ENCODE results near the gene SCRN1. TPM values are rescaled to one million over a fixed set of nuclear protein-coding genes. Genes with fewer than 3 reads are reported as not detected.

The SCRN1 gene
- total RNA-seq, 1 experiment from 2014 or later, result 96.2 TPM

GRCh38 chr7:29974286-29974685 lies 15.3 kb downstream of the SCRN1 start (continued):
- TF ChIP-seq NR1H2 (CRISPR knock-in tag; IDR thresholded peaks at IDR 0.05) (no peak), JUN (CRISPR knock-in tag; IDR thresholded peaks at IDR 0.05) (no peak), FOXP4 (CRISPR knock-in tag; IDR thresholded peaks at IDR 0.05) (no peak)

- ChIA-PET CTCF (no interaction called here), POLR2A (no interaction called here)
- Mint-ChIP-seq H3K27ac (no peak overlapping the region), H3K4me3 (no peak overlapping the region), H3K4me1 (peaks cover 20% of the 10 kb centered on the region), H3K27me3 (ENCODE audit: low read depth) (no peaks in the 10 kb centered on the region), H3K36me3 (peaks cover 14% of the 10 kb centered on the region), H3K9me3 (peaks cover 8% of the 10 kb centered on the region; the same call in 1 of the 2 replicates)
- TF ChIP-seq NR2C2 (CRISPR knock-in tag; IDR thresholded peaks at IDR 0.05) (no peak), RORB (CRISPR knock-in tag; IDR thresholded peaks at IDR 0.05) (no peak), GRHL2 (CRISPR knock-in tag; IDR thresholded peaks at IDR 0.05; ENCODE audit: insufficient replicate concordance, severe bottlenecking) (no peak), PRDM15 (CRISPR knock-in tag; IDR thresholded peaks at IDR 0.05) (no peak)
- TF ChIP-seq, protein P1, sequence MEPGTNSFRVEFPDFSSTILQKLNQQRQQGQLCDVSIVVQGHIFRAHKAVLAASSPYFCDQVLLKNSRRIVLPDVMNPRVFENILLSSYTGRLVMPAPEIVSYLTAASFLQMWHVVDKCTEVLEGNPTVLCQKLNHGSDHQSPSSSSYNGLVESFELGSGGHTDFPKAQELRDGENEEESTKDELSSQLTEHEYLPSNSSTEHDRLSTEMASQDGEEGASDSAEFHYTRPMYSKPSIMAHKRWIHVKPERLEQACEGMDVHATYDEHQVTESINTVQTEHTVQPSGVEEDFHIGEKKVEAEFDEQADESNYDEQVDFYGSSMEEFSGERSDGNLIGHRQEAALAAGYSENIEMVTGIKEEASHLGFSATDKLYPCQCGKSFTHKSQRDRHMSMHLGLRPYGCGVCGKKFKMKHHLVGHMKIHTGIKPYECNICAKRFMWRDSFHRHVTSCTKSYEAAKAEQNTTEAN (CRISPR knock-in tag; IDR thresholded peaks at IDR 0.05), result no peak
- DNase-seq (ENCODE audit: low spot score), result no peak
- ATAC-seq, result no peak
Measured at GRCh38 chr7:29972315-29972669, 17.3 kb downstream of the SCRN1 start.

GRCh38 chr7:29971566-29972314 lies 17.9 kb downstream of the SCRN1 start:
- no peak overlapping the region for H3K27ac Mint-ChIP-seq
- no peak overlapping the region for H3K4me3 Mint-ChIP-seq
- no peak for ATAC-seq
- POLR2A ChIA-PET, result no interaction called here
- no peak for DNase-seq (ENCODE audit: low spot score)
- H3K27me3 Mint-ChIP-seq (ENCODE audit: low read depth), result no peaks in the 10 kb centered on the region
- peaks cover 20% of the 10 kb centered on the region for H3K4me1 Mint-ChIP-seq
- H3K36me3 Mint-ChIP-seq, result peaks cover 18% of the 10 kb centered on the region
- H3K9me3 Mint-ChIP-seq, result peaks cover 8% of the 10 kb centered on the region; the same call in 1 of the 2 replicates
- CTCF ChIA-PET, result no interaction called here
- no peak for TF ChIP-seq PRDM15 (CRISPR knock-in tag; IDR thresholded peaks at IDR 0.05)
- TF ChIP-seq NR1H2 (CRISPR knock-in tag; IDR thresholded peaks at IDR 0.05), result no peak
- TF ChIP-seq, protein P2, sequence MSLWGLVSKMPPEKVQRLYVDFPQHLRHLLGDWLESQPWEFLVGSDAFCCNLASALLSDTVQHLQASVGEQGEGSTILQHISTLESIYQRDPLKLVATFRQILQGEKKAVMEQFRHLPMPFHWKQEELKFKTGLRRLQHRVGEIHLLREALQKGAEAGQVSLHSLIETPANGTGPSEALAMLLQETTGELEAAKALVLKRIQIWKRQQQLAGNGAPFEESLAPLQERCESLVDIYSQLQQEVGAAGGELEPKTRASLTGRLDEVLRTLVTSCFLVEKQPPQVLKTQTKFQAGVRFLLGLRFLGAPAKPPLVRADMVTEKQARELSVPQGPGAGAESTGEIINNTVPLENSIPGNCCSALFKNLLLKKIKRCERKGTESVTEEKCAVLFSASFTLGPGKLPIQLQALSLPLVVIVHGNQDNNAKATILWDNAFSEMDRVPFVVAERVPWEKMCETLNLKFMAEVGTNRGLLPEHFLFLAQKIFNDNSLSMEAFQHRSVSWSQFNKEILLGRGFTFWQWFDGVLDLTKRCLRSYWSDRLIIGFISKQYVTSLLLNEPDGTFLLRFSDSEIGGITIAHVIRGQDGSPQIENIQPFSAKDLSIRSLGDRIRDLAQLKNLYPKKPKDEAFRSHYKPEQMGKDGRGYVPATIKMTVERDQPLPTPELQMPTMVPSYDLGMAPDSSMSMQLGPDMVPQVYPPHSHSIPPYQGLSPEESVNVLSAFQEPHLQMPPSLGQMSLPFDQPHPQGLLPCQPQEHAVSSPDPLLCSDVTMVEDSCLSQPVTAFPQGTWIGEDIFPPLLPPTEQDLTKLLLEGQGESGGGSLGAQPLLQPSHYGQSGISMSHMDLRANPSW (CRISPR knock-in tag; conservative IDR thresholded peaks at IDR 0.05; ENCODE audit: low read depth), result no peak
- TF ChIP-seq TP53 (CRISPR knock-in tag; IDR thresholded peaks at IDR 0.05), result no peak
- TF ChIP-seq ZNF416 (CRISPR knock-in tag; IDR thresholded peaks at IDR 0.05), result no peak
- TF ChIP-seq ATF6 (CRISPR knock-in tag; IDR thresholded peaks at IDR 0.05), result no peak
- TF ChIP-seq, protein P3, sequence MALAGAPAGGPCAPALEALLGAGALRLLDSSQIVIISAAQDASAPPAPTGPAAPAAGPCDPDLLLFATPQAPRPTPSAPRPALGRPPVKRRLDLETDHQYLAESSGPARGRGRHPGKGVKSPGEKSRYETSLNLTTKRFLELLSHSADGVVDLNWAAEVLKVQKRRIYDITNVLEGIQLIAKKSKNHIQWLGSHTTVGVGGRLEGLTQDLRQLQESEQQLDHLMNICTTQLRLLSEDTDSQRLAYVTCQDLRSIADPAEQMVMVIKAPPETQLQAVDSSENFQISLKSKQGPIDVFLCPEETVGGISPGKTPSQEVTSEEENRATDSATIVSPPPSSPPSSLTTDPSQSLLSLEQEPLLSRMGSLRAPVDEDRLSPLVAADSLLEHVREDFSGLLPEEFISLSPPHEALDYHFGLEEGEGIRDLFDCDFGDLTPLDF (CRISPR knock-in tag; IDR thresholded peaks at IDR 0.05), result no peak
